GM12875 (cell line): ENCODE data around the gene TMEM89.

Experiments used
- H3K4me3 ChIP-seq: one replicate; pipeline ENCODE4 v1.5.1; 2011; ENCODE audit warnings: low read depth, low read length, control low read depth
- TF ChIP-seq, protein P1 (sequence below): IDR thresholded peaks from 2 replicates; pipeline ENCODE4 v1.5.1; 2011; ENCODE audit warnings: low read depth, mild to moderate bottlenecking, control low read depth, inconsistent platforms, low read length, moderate library complexity, borderline replicate concordance; ENCODE audit not compliant: insufficient read depth

TMEM89 gene

DNA sequence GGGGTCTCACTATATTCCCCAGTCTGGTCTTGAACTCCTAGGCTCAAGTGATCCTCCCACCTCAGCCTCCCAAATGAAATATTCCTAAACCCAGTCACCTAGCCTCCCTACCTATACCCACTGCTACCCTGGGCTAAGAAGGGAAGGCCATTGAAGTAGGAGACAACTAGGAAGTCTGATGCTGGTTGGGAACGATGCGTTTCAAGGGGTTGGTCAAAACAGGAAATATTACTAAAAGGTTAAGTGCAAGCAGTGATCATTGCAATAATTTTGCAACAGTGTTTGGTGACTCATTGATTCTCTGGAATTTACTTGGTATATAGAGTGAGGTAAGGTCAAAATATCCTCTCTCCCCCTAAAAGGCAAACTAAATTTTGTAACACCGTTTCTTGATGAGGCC is 7.5 kb downstream of the TMEM89 start:
- H3K4me3 ChIP-seq, result no peak overlapping the region

GRCh38 chr3:48612309-48612708 is 9.3 kb downstream of the TMEM89 start:
- TF ChIP-seq, protein P1, sequence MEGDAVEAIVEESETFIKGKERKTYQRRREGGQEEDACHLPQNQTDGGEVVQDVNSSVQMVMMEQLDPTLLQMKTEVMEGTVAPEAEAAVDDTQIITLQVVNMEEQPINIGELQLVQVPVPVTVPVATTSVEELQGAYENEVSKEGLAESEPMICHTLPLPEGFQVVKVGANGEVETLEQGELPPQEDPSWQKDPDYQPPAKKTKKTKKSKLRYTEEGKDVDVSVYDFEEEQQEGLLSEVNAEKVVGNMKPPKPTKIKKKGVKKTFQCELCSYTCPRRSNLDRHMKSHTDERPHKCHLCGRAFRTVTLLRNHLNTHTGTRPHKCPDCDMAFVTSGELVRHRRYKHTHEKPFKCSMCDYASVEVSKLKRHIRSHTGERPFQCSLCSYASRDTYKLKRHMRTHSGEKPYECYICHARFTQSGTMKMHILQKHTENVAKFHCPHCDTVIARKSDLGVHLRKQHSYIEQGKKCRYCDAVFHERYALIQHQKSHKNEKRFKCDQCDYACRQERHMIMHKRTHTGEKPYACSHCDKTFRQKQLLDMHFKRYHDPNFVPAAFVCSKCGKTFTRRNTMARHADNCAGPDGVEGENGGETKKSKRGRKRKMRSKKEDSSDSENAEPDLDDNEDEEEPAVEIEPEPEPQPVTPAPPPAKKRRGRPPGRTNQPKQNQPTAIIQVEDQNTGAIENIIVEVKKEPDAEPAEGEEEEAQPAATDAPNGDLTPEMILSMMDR, result no peak
- H3K4me3 ChIP-seq, result no peak overlapping the region

More for the DNA sequence above, 7.5 kb downstream of the TMEM89 start:
- TF ChIP-seq, protein P1, result no peak

GRCh38 chr3:48609088-48610005 is 12.2 kb downstream of the TMEM89 start, which contains the start of gene UQCRC1:
Gene UQCRC1, minus strand, starts transcription at chr3:48609646. Its CDS starts 26 bp downstream, at chr3:48609620.
- TF ChIP-seq, protein P1, result peak; percentile 81
- peak within 1 kb of the TSS; percentile 98 for H3K4me3 ChIP-seq

GRCh38 chr3:48607519-48607918 is 14.1 kb downstream of the TMEM89 start:
- TF ChIP-seq, protein P1, result no peak
- no peak overlapping the region for H3K4me3 ChIP-seq

DNA sequence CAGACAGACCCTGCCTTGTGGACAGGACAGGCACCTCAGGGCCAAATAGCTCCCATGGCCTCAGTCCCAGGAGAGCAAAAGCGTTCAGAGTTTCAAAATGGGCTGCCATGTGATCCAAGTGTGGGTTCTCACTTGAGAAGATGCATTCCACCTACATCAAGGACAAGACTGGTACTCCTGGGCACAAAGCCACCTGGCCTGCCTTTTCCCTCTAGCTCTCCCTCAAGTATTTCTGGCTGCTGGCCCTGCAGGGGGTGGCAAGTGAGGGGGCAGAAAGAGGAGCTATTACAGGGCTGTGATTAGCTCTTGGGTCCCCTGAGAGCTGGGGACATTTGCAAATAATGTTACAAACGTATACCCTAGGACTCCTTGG is 20.0 kb downstream of the TMEM89 start:
- H3K4me3 ChIP-seq, result no peak overlapping the region
- TF ChIP-seq, protein P1, result no peak

- TF ChIP-seq, protein P1, result no peak
These were observed 20.6 kb downstream of the TMEM89 start for GRCh38 chr3:48600711-48601621.

More at GRCh38 chr3:48600711-48601621, 20.6 kb downstream of the TMEM89 start:
- no peak overlapping the region for H3K4me3 ChIP-seq
